ENCODE results near the gene TRMT1.

DNA sequence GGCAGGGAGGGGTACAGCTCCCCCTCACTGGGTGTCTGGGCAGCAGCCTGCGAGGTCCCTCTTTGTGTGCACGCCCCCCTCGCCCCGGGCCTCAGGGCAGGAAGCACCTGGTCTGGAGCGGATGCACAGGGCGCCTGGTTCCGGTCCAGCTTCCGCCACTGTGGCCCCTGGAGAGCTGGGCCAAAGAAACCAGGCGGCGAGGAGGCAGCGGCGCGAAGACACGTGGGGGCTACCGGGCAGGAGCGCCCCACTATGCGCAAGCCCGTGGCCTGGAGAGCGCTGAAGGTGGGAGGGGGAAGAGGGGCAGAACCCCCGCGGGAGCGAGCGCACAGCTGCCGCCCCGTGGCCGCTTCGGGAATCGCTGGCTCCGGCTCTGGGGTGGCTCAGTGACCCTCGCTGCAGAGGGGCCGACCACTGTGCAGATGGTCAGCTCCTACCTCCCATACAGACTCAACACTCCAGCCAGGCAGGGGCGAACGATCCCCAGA, 12.1 kb downstream of the TRMT1 start:
- TF ChIP-seq CTCF (IDR thresholded peaks at IDR 0.05; ENCODE audit: insufficient read depth, low read length) (peak; percentile 85), POLR2AphosphoS5 (IDR thresholded peaks at IDR 0.05; ENCODE audit: low read depth) (peak; percentile 100), SPI1 (IDR thresholded peaks at IDR 0.05; ENCODE audit: borderline replicate concordance, low read depth) (no peak), REST (IDR thresholded peaks at IDR 0.05; ENCODE audit: insufficient replicate concordance, low read depth) (peak; percentile 66)

All from HL-60 (cell line).